HG03439 (cell line): Measurements from ENCODE around the gene MYCN.
"Not testable (repeated sequence)": the region's sequence is repeated elsewhere in the genome, so short reads cannot be mapped to it uniquely, and the experiment has no call there.

Experiments
- ATAC-seq: cut with Tn5 transposase; IDR thresholded peaks from one replicate; pipeline ENCODE4 v1.9.1; 2021; ENCODE audit warnings: mild to moderate bottlenecking, moderate library complexity; ENCODE audit not compliant: unreplicated experiment

Gene MYCN

GRCh38 chr2:15942711-15943345, 2.5 kb downstream of the MYCN start:
- ATAC-seq, result no peak

GRCh38 chr2:15943378-15944280, 3.3 kb downstream of the MYCN start:
- no peak for ATAC-seq

GRCh38 chr2:15944325-15945017, 4.1 kb downstream of the MYCN start:
- ATAC-seq, result no peak

- ATAC-seq, result no peak
These were observed 5.8 kb downstream of the MYCN start for GRCh38 chr2:15945909-15946705.

- no peak for ATAC-seq
These were observed 6.6 kb downstream of the MYCN start for GRCh38 chr2:15946983-15947382.

GRCh38 chr2:15947431-15947830, 7.1 kb downstream of the MYCN start:
- no peak for ATAC-seq

GRCh38 chr2:15948704-15948957, 8.3 kb downstream of the MYCN start:
- no peak for ATAC-seq

GRCh38 chr2:15949126-15949525, 8.8 kb downstream of the MYCN start:
- no peak for ATAC-seq

- ATAC-seq, result no peak
These were observed 9.2 kb downstream of the MYCN start for GRCh38 chr2:15949551-15949950.

- no peak for ATAC-seq
These were observed 10.0 kb downstream of the MYCN start for GRCh38 chr2:15950088-15950952.

- not testable (repeated sequence) for ATAC-seq
These were observed 11.6 kb downstream of the MYCN start for GRCh38 chr2:15951936-15952335.

- ATAC-seq, result no peak
These were observed 12.2 kb downstream of the MYCN start for GRCh38 chr2:15952451-15953146.

GRCh38 chr2:15953147-15953630, 12.8 kb downstream of the MYCN start:
- ATAC-seq, result no peak

GRCh38 chr2:15953891-15954680, 13.7 kb downstream of the MYCN start:
- ATAC-seq, result no peak

GRCh38 chr2:15954761-15955160, 14.4 kb downstream of the MYCN start:
- ATAC-seq, result no peak

- no peak for ATAC-seq
These were observed 15.1 kb downstream of the MYCN start for GRCh38 chr2:15955232-15955988.

GRCh38 chr2:15956230-15956629, 15.9 kb downstream of the MYCN start:
- ATAC-seq, result no peak
